NCI-H748 (cell line): ENCODE results near the gene IL17RE.

Experiments
- DNase-seq: peaks from one replicate; lab custom pipeline; 2025; ENCODE audit not compliant: unreplicated experiment; lab: John Stamatoyannopoulos, UW

Gene IL17RE

DNA sequence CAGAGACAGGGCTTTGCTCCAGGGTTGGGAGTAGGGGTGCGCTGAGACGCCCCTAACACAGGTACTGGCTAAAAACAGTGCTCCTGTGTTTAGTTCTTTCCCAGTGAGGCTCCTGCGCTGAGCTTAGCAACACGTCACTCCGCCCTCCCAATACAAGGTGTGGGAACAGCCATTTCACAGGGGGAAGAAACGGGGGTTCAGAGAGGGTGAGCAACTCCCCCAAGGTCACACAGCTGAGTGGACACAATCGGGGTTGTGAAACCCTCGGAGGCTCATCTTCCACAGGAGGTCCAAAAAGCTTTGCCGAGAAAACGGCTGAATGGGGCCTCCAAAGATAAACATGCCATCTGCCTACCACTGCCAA, 48.9 kb downstream of the IL17RE start:
- DNase-seq: no peak

DNA sequence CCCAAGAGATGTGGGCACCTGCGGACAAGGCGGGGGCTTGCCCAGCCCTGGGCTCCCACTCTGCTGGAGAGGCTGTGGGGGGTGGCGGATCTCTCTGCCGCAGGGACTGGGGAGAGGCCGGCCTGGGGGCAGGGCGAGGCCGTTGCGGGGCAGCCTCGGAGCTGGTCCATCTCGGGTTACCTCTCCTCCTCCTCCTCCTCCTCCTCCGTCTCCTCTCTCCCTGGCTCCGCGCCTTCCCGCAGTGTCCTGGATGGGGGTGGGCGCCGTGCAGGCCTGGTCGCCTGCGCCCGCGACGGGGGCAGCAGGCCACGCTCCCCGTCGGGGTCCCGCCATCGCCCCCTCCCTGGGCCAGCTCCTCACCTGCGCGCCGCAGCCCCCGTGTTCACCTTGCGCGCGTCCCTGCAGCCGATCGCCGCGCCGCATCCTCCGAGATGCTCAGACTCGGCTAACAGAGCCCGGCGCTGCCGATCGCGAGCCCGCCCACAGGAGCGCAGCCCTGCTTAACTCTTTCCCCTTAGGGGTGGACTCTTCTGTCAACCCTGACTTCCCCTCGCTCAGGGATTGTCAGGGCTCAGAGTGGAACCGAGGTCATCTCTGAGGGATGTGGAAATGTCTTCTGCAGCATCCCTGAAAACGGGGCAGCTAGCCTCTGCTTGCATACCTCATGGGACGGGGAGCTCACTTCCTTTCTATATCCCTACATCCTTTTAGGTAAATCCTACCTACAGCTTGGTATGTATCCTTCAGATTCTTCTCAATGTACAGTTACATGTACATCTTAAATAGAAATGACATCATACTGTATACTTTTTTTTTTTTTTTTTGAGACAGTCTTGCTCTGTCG, 49.5 kb downstream of the IL17RE start, which contains the start of gene PRRT3:
Gene PRRT3 (minus strand): TSS at position 447 of the 844 bp plus-strand sequence. CDS start 2,293 bp downstream, outside the sequence.
- DNase-seq: peak; percentile 67

DNA sequence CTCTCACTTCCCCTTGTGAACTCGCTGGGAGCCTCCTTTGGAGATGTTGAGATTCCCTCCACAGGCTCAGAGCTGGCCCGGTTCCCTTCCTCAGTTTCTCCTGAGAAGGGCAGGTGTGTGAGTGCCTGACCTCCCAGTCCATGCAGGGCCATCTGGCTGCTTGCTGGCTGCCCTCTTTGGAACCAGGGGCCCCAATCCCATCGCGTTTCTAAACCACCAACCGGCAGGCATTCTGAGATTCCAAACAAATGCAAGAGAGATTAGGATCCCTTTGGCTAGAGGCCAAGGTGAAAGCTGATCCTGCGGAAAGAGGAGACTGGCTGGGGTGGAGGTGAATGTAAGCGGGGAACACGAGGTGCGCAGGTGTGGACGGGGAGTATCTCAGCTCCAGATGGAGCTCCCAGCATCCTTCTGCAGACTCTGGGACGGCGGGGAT, 52.4 kb downstream of the IL17RE start:
- DNase-seq: peak; percentile 74

DNA sequence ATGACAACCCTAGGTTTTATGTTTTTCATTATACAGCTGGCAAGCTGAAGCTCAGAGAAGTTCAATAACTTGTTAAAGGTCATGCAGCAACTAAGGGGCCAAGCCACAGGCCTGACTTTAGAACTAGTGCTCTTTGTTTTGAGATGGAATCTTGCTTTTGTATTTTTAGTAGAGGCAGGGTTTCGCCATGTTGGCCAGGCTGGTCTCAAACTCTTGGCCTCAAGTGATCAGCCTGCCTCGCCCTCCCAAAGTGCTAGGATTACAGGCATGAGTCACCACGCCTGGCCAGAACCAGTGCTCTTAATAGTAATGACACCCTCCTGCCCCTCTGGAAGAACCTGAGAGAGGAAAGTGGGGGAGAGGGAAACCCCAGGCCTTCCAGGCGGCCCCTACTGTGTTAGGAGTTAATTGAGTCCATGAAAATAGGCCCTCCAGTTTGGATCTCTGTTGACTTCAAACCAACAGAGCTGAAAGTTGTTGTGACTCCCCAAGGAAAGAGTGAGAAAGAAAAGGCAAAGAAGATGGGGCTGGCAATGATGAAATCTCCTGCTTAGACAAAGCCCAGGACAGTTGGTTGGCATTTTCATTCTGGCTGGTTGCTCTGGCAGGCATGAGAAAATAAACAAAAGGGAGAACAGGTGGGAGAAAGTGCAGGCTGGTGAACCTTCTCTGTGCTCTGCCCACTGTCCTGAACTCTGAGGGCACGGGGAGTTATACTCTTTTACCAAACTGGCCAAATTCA, 53.1 kb downstream of the IL17RE start:
- DNase-seq: no peak

DNA sequence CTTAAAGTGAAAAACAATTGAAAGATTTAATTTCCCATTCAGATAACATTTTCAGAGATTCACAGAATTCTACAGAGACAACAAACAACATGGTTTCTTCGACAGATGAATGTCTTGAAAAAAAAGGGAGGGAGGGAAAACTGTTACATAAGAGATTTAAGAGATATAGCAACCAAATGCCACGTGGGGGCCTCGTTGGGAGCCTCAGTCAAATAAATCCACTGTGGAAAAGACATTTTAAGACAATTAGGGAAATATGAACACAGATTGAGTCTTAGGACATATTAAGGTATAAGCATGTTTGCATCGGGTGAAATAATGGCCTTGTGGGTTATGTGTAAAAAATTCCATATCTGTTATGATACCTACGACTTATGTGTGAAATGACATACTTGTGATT, 54.6 kb downstream of the IL17RE start:
- DNase-seq: no peak

DNA sequence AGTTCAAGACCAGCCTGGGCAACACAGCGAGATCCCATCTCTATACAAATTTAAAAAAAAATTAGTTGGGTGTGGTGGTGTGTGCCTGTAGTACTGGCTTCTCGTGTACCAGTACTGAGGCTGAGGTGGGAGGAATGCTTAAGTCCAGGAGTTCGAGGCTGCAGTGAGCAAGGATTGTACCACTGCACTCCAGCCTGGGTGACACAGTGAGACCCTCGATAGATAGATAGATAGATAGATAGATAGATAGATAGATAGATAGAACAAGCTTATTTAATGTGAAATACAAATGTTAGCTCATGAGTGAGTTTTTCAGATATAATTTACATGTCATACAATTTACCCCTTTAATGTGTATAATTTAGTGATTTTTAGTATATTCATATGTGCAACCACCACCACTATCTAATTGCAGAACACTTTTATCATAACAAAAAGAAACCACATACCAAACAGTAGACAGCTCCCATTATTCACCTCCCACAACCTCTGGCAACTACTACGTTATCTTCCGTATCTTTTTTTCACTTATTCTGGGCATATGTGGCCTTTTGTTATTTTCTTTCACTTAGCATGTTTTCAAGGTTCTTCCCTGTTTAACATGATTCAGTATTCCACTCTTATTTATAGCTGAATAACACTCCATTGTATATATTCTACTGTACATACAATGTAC, 62.7 kb downstream of the IL17RE start:
- no peak for DNase-seq
